Measurements from ENCODE around the gene SAG.

The SAG gene

DNA sequence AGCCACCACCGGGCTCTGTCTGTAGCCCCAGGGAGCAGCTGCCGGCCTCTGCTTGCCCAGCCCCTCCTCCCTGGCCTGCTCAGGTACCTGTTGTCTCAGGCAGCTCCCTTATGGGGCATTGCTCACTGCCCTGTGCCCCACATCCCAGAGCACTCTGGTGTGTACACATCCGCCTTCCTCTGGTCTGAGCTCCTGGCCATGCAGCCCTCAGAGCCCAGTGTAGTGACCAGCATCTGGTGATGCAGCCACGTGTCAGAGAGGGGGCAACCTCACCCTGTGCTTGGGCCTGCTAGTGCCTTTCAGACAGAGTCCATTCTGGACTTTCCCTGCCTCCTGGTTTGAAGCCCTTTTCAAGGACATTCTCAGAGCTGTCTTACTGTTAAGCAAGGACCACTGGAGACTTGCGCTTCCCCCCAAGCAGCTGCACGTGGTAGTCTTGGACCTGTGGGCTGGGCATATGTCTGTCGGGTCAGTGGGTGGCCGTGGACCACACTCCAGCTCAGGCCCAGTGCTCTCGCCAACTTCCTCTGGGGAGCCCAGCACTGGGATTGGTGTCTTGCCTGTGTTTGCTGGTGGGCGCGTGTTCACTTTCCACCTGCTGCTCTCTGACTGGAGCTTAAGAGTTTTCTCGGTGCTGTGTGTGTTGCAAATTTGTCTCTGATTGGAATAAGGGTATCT is 77.3 kb downstream of the SAG start:
- DNase-seq: no peak

DNA sequence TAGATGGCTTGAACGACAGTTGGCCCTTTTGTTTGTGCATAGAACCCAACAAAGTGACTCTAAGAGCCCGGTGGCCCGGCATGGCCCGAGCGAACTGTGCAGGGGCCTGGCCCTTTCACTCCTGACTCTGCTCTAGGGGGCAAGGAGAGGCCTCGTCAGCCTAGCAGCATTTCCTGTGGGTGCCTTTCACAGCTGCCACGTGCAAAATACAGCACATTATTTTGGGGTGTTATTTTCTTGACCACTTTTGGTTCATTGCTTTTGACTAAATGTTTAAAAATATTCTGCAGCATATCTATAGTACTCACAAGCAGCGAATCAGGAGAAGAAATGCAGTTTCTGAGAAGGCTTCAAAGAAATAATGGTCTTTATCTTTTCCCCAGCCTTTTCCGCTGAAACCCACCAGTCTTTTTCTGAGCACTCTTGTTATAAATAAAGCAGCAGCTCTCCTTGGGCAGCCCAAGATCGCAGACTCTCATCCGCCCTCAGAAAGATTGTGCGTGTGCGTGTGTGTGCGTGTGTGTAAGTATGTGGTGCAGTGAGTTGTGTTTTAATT is 78.0 kb downstream of the SAG start:
- peak; percentile 64 to 74 for DNase-seq

DNA sequence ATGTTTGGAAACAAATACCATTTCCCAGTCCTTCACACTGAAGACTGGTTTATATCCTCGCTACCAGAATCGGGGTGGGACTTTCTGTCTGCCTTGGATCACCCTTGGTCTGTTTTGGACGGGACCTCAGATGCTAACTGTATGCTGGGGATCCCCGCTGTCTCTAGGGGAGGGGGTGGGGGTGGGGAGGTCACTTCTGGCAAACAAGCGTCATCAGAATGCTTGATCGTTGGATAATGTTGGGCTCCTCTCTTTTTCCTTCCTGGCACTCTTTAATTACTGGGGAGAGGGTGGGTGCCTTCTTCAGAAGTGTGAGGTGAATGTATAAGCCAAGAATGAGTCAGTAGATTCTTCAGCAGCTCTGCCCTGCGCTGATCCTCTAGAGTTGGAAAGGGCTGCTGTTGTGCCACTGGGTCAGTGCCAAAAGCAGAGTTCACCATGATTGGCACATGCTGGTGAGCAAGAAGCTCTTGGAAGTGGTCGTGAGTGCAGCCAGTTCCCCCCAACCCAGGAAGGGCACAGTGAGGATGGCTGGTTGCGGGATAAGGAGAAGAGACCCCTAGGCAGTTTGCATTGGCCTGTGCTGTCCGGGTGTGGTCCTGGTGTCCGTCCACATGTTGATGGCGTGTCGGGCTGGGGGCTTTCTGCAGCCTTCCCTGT is 78.9 kb downstream of the SAG start:
- DNase-seq: no peak

DNA sequence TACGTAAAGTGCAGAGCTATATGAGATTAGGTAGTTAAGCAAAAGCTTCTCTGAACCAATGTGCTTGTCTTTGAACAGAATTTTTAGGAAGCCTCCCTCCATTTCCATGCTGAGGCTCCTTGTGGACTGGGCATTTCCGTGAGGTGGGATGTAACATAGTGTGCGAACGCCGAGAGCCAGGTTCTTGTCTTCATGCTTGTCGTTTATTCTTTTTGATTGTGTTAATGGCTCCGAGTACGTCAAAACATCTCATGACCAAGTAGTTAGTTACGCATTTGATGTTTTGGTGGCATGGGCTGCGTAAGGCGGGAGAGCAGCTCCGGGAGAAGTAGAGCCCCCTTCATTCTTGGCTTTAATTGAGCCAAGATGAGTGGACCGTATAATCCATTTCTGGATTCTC is 79.6 kb downstream of the SAG start:
- DNase-seq: no peak

GRCh38 chr2:233387667-233388528 is 80.3 kb downstream of the SAG start:
- no peak for DNase-seq

DNA sequence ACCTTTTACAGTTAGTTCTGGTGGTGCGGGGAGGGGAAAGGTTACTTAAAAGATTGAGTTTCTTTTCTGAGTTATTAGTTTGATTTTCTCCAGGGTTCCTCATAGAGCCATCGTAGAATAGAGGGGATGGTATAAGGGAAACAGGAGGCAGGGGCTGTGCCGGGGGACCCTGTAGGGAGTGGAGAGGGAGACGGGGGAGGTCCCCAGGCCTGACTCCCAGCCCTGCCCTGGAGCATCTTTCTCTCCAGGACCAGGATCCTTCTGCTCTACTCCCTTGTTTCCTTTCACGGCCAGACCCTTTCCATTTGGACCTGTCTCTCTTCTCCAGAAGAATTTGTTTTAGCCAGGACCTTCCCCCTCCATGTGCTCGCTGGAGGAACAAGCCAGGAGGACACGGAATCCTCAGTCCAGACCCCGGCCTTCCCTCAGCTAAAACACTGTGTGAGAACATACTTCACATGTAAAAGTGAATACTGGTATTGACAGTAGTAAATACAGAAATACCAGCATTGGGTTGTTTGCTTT is 82.0 kb downstream of the SAG start:
- no peak for DNase-seq

- no peak for DNase-seq
Observed at GRCh38 chr2:233395687-233396086, 88.1 kb downstream of the SAG start.

Measured in Kasumi-1 (cell line).